Cerebellar cortex (tissue), 1 donor: Measurements from ENCODE around the gene NSL1.
"Not testable (repeated sequence)": the region's sequence is repeated elsewhere in the genome, so short reads cannot be mapped to it uniquely, and the experiment has no call there.

Experiments used
- DNase-seq: peaks from one replicate; pipeline ENCODE4 v3.0.0-alpha.2; 2015; ENCODE audit warnings: low spot score

The NSL1 gene

DNA sequence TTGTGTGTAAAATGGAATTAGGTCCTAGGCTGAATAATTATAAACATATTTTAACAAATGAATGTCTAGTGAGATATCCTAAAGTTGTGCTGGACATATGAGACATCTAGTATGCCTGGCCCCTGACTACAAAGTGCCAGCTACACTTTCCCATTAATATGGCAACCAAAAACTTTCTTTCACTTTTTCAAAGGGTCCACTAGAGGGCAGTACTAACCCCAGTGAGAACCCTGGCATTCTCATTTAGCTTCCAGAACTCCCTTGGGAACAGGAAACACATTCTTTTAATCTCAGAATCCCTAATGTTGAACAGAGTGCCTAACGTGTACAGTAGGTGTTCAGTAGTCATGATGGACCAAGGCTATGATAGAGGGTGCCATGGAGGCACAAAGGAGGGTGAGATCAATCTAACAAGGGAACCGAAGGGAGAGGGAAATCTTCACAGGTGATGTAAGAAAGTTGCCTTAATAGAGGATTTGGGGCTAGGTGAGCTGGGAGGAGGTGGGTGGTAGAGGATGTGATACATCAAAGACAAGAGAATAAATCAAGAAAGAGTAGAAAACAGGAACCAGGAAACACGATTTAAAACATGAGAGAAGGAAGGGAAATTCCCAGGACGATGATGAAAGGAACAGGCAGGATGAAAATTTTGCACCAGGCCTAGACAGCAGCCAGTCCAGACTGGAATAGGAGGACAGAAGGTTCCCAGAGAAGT lies 41.6 kb downstream of the NSL1 start:
- DNase-seq = peak; percentile 53

DNA sequence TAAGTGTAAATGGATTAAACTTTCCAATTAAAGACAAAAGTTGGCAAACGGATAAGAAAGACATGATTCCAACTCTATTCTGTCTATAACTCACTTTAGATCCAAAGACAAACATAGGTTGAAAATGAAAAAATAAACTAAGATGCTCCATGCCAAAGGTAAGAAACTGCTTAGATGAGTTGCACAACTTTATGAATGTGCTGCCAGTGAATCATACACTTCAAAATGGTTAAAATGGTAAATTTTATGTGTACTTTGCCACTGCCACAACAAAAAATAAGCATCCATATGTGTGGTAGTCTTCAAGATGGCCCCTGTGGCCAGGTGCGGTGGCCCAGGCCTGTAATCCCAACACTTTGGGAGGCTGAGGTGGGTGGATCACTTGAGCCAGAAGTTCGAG lies 45.0 kb downstream of the NSL1 start:
- no peak for DNase-seq

- DNase-seq = no peak
Measured at GRCh38 chr1:212745303-212745702, 46.3 kb downstream of the NSL1 start.

DNA sequence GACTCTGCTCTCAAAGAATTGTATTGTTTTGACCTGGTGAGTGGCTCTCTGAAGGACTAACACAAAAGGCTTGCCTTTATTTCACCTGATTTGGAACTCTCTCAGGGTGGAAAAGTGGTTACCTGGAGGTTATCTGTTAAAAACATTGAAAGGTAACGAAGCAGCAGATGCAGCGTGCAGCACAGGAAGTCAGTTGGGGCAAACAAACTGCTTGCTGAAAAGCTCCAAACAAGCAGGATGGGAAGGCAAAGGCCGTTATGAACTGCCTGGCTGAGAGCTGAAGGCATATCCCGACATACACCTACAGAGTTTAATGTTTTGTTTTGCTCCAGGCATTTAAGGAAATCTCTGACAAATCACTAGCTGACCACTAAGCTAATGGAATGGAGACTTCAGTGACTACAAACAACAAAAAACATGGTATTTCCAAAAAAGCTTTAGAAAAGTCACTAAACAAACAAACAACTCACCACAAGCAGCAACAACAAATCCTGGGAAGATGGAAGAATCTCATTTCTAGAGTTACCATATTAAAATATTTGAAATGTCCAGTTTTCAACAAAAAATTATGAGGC lies 47.6 kb downstream of the NSL1 start:
- no peak for DNase-seq

DNA sequence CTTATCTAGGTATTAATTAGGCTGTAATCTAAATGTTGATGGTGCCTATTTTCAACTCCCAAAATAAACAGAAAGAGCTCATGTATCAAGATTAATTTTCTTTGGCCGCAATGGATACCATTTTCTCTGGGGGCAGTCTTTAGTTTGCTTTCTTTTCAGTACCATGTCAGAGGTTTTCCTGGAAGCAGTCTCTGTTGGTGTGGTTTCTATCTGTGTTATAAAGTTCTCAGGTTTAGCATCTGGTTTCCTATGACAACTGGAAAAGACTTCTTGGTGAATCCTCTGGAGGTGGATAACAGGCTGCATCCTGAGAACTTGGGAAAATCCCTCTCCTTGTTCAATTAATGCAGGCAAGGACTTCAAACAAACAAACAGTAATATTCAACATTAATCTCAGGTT lies 53.2 kb downstream of the NSL1 start:
- DNase-seq = no peak

- no peak for DNase-seq
Measured at GRCh38 chr1:212737559-212737958, 54.0 kb downstream of the NSL1 start.

- no peak for DNase-seq
Measured at GRCh38 chr1:212733109-212733508, 58.5 kb downstream of the NSL1 start.

DNA sequence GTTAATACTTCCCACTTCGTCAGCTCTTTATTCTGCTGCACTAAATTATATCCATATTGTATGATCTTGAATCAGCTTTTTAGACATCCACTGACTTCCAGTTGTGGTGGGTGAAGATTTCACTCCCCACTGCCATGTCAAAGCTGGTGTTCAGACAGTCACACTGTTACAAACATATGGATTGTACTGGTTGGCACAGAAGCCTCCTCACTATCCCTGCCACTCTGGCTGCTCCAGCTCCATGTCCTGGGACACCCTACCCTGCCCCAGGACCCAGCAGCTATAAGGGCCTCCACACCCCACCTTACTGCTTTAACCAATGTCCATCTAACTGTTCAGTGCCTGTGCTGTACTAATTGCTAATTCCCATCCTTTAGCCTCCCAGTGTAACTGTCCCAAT lies 59.9 kb downstream of the NSL1 start:
- DNase-seq = no peak

DNA sequence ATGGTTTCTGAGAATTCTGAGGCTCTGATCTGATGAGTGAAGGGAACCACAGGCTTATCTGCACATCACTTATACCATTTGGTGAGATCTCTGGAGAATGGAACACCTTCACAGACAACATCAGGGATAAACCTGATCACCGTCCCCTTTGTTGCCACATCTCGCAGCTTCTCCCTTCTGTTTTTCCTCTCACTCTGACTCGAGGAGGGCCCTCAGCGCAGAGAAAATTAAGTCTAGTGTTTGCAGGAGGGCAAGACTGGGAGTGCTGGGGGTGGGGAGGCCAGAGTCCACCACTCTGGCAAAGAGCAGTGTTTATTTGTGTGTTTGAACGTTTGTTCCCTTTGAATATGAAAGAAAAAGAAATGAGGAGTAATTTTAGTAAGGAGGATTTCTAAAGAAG lies 63.0 kb downstream of the NSL1 start:
- DNase-seq = no peak

DNA sequence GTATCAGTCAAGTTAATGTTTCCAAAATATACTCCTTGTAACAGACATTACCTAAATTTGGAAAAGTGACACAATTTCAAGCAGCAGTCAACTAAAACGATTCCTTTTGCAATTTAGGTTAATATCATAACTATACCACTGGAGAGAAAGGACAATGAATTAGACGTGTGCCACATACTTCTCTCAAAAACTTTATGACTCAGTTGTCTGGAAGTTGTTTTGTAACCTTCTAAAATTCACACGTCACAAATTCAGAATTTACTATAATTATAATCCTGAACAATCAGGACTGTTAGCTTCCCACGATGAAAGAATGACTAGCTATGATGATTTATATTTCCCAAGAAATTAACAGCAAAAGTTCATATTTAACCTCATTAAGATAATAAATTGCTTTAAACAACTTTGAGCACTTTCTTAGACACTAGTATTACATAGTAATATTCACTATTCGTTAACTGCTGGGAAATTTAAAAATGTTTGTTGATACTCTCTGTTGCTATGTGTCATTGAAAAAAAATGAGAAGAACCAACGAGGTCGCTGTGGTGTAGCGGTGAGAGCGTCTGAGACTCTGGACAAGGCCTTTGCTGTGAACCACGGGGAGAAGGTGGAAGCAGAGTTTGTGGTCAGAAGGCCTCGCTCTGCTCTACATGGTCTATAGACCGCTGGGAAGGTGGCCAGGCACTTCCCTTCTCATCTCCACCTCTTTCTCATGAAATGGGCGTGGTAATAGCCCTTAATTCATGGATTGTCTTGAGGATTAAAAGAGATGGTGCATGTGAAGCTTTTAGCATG lies 64.0 kb downstream of the NSL1 start:
- DNase-seq = no peak

DNA sequence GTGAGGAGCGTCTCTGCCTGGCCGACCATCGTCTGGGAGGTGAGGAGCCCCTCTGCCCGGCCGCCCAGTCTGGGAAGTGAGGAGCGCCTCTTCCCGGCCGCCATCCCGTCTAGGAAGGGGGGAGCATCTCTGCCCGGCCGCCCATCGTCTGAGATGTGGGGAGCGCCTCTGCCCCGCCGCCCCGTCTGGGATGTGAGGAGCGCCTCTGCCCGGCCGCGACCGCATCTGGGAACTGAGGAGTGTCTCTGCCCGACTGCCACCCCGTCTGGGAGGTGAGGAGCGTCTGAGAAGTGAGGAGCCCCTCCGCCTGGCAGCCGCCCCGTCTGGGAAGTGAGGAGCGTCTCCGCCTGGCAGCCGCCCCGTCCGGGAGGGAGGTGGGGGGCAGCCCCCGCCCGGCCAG lies 66.9 kb downstream of the NSL1 start:
- DNase-seq = not testable (repeated sequence)

GRCh38 chr1:212722270-212722957 lies 69.2 kb downstream of the NSL1 start:
- no peak for DNase-seq

DNA sequence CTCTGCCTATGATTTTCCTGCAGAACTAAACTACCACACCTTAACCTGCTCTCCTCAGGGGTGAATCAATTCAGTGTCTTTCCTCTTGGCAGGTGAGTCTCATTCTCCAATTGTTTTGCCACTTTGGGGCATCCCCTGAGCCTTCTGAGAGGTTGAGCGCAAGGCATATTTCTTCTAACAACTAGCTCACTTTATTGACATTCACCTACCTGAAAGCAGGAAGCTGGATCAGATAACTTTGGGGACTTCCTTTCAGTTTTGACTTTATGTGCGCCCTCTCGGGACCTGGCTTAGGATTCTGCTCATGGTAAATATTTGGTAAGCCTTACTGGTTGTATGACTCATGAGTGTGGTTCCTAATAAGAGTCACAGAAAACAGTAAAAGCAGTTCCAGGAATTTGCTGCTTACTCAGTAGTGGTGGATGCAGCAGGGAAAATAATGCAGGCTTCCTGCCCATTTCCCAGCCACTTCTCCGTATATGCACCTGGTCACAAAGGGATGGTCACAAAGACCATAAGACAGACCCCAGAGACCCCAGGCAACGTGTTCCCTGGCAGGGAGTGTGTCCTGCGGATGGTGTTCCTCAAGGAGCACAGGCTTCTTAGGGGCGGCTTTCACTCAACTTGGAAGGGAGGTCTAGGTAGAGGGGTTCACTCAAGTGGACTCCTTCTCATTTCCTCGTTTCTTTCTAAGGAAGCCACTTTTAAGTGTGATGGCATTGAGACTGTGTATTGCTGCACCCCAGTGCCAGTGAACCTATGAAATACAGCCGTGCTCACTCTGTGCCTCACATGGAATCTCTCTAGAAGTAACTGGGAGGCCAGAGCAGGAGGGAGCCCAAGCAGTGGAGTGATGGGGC lies 70.0 kb downstream of the NSL1 start:
- DNase-seq = no peak

DNA sequence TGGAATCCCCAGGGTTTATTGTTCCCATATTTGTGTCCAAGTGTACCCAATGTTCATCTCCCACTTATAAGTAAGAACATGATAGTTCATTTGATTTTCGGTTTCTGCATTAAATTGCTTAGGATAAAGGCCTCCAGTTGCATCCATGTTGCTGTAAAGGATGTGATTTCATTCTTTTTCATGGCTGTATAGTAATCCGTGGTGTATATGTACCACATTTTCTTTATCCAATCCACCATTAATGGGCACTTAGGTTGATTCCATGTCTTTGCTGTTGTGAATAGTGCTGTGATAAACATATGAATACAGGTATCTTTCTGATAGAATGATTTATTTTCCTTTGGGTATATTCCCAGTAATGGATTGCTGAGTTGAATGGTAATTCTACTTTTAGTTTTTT lies 71.9 kb downstream of the NSL1 start:
- DNase-seq = no peak

GRCh38 chr1:212718499-212718898 lies 73.1 kb downstream of the NSL1 start:
- no peak for DNase-seq

- no peak for DNase-seq
Measured at GRCh38 chr1:212716161-212716560, 75.4 kb downstream of the NSL1 start.

- no peak for DNase-seq
Measured at GRCh38 chr1:212713465-212714136, 78.0 kb downstream of the NSL1 start.

GRCh38 chr1:212712451-212713303 lies 78.9 kb downstream of the NSL1 start:
- no peak for DNase-seq

GRCh38 chr1:212711974-212712373 lies 79.6 kb downstream of the NSL1 start:
- DNase-seq = not testable (repeated sequence)

DNA sequence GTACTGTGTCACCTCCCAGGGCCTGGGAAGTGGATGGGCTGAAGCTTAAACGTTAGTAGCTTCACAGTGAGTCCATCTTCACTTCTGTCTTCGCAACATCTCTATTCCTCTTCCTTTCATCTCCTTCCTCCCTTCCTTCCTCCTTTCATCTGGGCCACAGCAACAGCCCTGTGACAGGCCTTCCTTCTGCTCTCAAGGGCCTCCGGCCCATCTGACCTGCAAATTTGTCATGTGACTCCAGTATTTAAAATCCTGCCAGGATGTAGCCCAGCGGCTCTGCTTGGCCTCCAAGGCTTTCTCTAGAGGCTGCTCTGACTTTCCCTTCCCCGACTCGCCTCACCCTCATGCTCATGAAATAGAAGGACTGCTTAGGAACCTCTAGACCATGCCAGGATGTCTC lies 81.0 kb downstream of the NSL1 start:
- DNase-seq = no peak
